GM18511 (cell line): ENCODE measurements around the gene FMNL2.
A peak's percentile ranks its signal among the peaks of the same experiment; 100 is the strongest.
"Not testable (repeated sequence)": the region's sequence is repeated elsewhere in the genome, so short reads cannot be mapped to it uniquely, and the experiment has no call there.

ENCODE experiments used
- ATAC-seq: cut with Tn5 transposase; IDR thresholded peaks from one replicate; pipeline ENCODE4 v1.9.1; 2021; ENCODE audit warnings: mild to moderate bottlenecking, moderate library complexity; ENCODE audit not compliant: unreplicated experiment

The FMNL2 gene

DNA sequence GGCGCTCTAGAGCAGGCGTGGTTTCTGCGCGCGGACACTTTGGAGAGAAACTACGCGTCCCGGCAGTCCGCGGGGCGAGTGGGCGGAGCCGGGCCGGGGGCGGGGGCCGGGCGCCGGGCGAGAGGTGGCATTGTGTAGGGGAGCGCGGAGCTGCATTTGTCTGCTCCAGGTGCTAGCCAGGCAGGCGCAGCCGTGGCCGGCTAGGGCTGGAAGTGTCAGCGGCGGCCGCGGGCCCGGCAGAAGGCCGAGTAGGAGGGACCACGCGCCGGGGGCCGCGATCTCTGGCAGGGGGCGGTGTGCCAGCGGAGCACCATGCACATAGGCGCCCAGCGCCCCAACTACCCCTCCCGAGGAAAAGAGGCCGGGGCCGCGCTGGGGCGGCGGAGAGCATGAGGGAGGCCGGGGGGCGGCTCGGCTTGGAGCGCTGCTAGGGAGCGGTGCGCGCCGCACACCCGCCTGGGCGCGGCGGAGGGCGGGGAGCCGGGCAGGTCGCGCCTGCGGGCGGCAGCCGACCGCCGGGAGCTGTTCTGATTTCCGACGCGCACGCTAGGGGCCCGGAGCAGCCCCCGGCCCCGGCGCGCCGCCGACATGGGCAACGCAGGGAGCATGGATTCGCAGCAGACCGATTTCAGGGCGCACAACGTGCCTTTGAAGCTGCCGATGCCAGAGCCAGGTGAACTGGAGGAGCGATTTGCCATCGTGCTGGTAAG is at the start of gene FMNL2:
TSS of gene FMNL2 (plus strand) at position 159 of the 710 bp plus-strand sequence.
- peak; percentile 90 for ATAC-seq

GRCh38 chr2:152292991-152293390 is 42.0 kb upstream of the FMNL2 start:
- ATAC-seq: no peak

- ATAC-seq: no peak
These were observed 37.3 kb upstream of the FMNL2 start for GRCh38 chr2:152297715-152298114.

GRCh38 chr2:152298754-152299153 is 36.2 kb upstream of the FMNL2 start:
- ATAC-seq: no peak

GRCh38 chr2:152301131-152301530 is 33.8 kb upstream of the FMNL2 start:
- ATAC-seq: no peak

GRCh38 chr2:152303951-152304350 is 31.0 kb upstream of the FMNL2 start:
- no peak for ATAC-seq

DNA sequence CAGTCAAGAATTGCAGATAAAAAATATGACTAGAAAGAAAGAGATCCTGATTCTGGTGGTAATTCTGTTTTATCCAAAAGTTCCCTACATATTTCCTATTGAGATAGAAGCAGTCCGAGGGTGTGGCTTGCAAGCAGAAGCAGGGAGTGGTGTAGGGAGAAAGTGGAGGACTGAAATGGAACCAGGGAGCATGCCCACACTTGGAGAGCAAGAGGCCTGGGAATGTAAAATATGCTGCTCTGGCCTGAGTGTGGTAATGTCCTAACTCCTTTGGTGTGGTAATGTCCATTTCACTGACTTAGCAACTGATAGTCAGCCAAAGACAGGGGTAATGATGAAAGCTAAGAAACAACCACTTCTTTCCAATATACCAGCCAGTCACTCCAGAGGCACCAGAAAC is 30.1 kb upstream of the FMNL2 start:
- no peak for ATAC-seq

DNA sequence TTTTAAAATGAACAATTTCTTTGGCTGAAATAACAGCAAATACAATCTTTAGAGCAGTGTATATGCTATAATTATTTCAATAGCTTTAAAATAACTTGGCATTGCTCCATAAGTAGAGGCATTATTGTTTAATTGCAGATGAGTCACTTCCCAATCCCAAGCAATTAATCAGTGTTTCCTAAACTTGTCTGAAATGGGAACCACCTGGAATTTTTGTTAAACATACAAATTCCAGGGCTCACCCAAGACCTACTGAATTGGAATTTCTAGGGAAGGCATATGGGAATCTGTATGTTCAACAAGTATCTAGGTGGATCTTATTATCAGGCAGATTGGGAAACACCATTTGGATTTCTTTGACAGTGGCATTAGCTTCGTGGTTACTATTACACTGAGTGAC is 27.1 kb upstream of the FMNL2 start:
- no peak for ATAC-seq

DNA sequence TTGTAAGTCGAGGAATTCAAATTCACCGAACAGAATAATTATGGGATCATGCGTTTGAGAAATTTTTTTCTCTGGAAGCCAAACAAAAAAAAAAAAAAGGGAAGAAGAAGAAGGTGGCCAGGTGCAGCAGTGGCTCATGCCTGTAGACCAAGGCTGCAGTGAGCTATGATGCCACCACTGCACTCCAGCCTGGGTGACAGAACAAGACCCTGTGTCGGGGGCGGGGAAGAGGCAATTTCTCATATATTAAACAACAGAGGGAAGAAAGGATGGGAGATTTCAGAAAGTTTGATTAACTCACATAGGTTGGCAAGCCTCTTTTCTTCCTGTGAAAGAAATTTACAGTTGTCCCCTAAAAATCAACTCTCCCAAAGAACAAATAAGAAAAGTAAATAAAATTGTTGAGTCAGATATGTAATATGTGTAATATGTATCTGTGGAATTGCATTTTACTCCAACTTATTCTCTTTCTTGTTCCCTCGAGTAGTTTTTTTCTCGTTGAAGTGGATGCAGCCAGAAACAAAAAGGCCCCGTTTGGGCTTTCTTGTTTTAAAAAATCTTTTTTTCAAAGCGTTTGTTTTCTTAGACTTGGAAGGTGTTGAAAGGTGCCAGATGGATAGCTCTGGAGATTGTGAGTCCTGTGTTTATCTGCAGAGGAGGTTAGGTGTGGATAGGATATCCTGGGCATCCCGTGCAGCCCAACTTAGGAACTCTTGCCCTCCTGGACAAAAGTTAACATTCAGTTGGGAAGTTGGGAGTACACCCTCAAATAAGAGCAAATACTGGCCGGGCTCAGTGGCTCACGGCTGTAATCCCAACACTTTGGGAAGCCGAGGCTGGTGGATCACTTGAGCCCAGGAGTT is 25.4 kb upstream of the FMNL2 start:
- no peak for ATAC-seq

DNA sequence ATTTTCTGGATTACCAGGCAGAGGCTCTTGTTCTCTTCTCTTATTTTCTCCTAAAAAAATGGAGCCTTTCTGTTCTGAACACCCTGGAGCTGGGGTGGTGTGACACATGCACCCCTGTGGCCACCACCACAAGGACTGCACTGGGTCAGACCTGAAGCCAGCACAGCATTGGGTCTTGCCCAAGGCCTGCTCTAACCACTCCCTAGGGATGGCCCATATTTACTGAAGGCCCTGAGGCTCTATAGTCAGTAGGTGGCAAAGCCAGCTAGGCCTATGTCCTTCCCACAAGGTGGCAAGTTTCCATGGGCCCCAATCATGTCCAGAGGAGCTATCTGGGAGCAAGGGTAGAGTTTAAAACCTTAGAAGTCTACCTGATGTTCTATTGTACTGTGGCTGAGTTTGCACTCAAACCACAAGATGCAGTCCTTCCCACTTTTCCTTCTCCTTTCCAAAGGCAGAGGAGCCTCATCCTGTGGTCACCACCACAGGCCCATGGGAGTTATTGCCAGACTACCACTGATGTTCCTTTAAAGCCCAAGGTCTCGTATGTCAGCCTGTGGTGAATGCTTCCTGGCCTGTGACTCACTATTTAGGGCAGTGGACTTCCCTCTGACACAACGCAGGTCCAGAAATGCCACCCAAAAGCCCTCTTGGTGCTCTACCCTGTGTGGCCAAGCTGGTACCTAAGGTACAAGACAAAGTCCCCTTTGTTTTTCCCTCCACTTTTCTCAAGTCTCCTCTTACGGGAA is 15.0 kb upstream of the FMNL2 start:
- no peak for ATAC-seq

- no peak for ATAC-seq
These were observed 14.2 kb upstream of the FMNL2 start for GRCh38 chr2:152320814-152321213.

DNA sequence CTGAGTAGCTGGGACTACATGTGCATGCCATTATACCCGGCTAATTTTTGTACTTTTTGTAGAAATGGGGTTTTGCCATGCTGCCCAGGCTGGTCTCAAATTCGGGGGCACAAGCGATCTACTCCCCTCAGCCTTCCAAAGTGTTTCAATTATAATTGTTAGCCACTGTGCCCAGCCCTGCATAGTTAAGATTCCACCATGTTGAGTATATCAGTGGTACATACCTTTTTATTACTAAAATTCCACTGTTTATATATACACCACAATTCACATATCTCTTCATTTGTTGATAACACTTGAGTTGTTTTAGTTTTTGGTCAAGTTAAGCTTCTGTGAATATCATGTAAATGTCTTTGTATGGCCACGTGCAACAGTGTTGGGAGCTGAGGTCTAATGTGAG is 12.8 kb upstream of the FMNL2 start:
- ATAC-seq: no peak

GRCh38 chr2:152325126-152325525 is 9.8 kb upstream of the FMNL2 start:
- ATAC-seq: not testable (repeated sequence)

DNA sequence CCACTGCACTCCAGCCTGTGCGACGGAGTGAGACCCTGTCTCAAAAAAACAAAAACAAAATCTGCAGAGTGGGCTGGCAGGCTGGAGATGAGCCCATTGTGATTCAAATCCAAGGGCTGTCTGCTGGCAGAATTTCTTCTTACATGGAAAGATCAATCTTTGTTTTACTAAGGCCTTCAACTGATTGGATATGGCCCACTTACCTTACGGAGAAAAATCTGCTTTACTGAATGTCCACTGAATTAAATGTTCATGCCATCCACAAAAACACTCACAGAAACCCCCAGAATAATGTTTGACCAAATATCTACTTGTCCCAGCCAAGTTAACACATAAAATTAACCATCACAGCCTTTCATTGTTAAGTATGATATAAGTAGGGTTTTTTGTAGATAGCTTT is 8.3 kb upstream of the FMNL2 start:
- ATAC-seq: no peak

DNA sequence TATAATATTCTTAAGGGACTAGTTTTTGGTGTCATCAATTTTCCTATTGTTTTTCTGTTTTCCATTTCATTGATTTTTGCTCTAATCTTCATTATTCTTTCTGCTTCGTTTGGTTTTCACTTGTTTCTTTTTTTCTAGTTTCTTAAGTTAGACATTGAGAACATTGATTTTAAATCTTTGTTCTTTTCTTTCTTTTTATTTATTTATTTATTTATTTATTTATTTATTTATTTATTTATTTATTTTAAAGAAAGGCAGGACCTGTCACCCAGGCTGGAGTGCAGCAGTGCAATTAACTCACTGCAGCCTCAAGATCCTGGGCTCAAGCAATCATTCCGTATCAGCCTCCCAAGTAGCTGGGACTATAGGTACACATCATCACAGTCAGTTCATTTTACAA is 7.0 kb upstream of the FMNL2 start:
- no peak for ATAC-seq

- no peak for ATAC-seq
These were observed 4.6 kb upstream of the FMNL2 start for GRCh38 chr2:152330235-152330866.

DNA sequence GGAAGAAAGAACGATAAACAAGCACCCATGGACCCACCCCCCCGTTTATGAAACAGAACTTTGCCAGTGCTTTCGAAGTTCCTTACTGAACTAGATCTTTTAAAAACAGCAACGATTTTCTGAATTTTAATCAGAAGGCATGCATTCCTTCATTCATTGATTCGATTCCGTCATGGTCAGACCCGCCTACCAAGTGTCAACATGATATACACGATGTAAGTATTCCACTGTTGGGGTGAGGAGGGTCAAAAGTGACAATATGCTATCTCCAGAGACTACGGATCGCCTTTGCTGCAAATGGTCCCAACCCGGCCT is 316 bp upstream of the FMNL2 start:
- no peak for ATAC-seq

DNA sequence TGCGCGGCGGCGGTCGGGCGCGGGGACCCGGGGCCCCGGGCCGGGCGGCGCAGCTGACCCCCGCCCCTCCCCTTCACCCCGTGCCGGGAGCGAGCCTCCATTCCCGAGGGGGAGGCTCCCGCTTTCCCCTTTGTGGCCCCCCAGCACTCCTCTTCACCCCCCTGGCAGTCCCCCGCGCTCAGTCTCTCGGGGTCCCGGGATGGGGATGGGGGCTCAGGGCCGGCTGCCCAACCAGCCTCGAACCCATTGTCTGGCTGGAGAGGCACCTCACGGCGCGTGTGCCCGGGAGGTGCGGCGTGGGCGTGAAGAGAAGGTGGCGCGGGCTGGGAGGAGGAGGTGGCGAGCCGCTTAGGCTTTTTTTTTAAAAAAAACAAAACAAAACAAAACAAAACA is 748 bp downstream of the FMNL2 start:
- peak; percentile 29 for ATAC-seq

- peak; percentile 36 for ATAC-seq
These were observed 1.3 kb downstream of the FMNL2 start for GRCh38 chr2:152336119-152336853.

DNA sequence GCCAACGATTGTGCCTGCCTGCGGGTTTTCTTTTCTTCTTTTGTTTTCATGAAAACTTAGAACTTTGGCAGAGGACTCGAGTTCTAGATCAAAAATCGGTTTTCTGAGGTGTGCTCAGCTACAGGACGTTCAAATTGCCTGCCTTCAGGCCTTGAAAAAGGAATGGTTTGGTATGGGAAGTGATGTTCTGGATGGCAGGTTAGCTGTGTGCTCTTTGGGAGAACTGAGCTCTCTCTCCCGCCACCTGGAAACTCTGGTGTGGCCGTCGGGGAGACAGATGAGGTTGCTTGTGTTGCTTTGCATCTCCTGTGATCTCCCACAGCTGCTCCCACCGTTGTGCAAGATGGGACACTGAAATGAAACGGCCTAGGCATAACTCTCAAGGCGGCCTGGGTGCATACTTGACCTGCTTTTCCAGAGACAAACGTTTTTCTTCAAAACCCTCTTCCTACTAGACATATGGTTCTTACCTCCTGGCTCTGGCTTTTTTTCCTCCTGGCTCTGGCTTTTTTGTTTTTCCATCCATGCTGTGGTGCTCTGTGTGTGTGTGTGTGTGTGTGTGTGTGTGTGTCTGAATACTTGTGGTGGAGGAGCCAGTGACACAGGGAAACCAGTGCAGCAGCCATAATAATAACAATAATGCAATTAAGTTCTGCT is 2.0 kb downstream of the FMNL2 start:
- no peak for ATAC-seq
